ENCODE data around the gene SACM1L.

Gene SACM1L

DNA sequence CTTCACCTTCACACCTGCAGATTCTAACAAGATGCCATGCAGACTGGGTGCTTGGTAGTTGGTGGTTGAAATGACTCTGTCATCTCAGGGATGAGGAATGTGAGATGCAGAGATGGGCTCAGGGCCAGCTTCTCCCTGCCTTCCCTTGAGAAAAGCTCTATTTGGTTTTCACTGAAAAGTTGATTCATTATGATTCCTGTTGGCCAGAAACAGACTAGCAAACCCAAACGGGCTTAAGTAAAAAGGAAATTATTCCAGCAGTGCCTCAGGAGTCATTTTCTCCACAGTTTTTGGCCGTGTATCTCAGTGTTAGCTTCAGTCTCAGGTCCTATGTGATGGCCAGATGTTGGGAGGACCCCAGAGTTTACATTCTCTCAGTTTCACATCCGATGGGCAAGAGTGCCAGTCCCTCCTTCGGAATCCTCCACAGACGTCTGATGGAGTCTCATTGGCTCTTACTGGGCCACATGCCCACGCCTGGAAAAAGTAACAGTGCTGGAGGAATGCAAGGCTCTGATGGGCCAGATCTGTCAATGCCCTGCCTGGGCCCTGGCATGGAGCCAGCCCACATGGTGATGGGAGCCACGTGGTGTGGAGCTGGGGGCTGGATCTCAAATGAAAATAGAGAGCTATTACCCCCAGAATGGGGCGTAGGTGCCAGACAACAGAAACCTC is 22.3 kb upstream of the SACM1L start:
- H4K20me1 ChIP-seq (ENCODE audit: insufficient read depth, low read length, poor library complexity, severe bottlenecking): no peaks in the 10 kb centered on the region
- H3F3A ChIP-seq (ENCODE audit: low read depth): no peaks in the 10 kb centered on the region
- no peak overlapping the region for H3K4me2 ChIP-seq (ENCODE audit: low read depth, low read length, poor library complexity, severe bottlenecking)
- no peaks in the 10 kb centered on the region for H3K9me3 ChIP-seq (ENCODE audit: insufficient read depth, low read depth, low read length)
- no peak overlapping the region for H3K4me3 ChIP-seq (ENCODE audit: low read length, poor library complexity, severe bottlenecking)
- H3K36me3 ChIP-seq (ENCODE audit: insufficient read depth, low read length): peaks cover 63% of the 10 kb centered on the region
- no peaks in the 10 kb centered on the region for H3K4me1 ChIP-seq (ENCODE audit: insufficient read depth, low read length, poor library complexity, severe bottlenecking)
- H3K9ac ChIP-seq (ENCODE audit: low read depth, low read length, poor library complexity, severe bottlenecking): no peak overlapping the region
- no peaks in the 10 kb centered on the region for H3K27me3 ChIP-seq (ENCODE audit: insufficient read depth, low read length, poor library complexity, severe bottlenecking)
- peaks cover 14% of the 10 kb centered on the region; the same call in 1 of the 2 replicates for H3K79me2 ChIP-seq (ENCODE audit: insufficient read depth, low read length)
- H2AFZ ChIP-seq (ENCODE audit: low read length): no peak overlapping the region
- TF ChIP-seq, protein P1, sequence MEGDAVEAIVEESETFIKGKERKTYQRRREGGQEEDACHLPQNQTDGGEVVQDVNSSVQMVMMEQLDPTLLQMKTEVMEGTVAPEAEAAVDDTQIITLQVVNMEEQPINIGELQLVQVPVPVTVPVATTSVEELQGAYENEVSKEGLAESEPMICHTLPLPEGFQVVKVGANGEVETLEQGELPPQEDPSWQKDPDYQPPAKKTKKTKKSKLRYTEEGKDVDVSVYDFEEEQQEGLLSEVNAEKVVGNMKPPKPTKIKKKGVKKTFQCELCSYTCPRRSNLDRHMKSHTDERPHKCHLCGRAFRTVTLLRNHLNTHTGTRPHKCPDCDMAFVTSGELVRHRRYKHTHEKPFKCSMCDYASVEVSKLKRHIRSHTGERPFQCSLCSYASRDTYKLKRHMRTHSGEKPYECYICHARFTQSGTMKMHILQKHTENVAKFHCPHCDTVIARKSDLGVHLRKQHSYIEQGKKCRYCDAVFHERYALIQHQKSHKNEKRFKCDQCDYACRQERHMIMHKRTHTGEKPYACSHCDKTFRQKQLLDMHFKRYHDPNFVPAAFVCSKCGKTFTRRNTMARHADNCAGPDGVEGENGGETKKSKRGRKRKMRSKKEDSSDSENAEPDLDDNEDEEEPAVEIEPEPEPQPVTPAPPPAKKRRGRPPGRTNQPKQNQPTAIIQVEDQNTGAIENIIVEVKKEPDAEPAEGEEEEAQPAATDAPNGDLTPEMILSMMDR (conservative IDR thresholded peaks at IDR 0.05; ENCODE audit: low read length): no peak
- TF ChIP-seq EZH2phosphoT487 (IDR thresholded peaks at IDR 0.05; ENCODE audit: borderline replicate concordance): no peak
- H3K9me2 ChIP-seq (replicated peaks; ENCODE audit: low read depth, low read length): no peaks in the 10 kb centered on the region

DNA sequence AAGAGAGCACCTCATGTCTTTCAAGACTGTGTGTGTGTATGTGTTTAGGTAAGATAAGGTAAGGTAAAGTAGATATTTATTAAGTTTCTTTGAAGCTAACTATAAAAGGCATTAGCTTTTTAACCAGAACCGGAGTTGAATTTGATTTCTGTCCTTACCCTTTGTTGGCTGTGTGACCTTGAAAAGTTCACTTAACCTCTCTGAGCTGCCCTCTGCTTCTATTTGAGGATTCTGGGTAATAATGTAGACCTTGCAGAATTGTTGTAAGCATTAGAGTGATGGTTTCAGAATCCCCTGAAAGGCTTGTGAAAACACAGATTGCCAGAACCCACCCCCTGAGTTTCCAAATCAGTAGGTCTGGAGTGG is 21.6 kb upstream of the SACM1L start:
- TF ChIP-seq, protein P1 (conservative IDR thresholded peaks at IDR 0.05; ENCODE audit: low read length): no peak
- TF ChIP-seq EZH2phosphoT487 (IDR thresholded peaks at IDR 0.05; ENCODE audit: borderline replicate concordance): no peak
- H3K9ac ChIP-seq (ENCODE audit: low read depth, low read length, poor library complexity, severe bottlenecking): no peak overlapping the region
- peaks cover 14% of the 10 kb centered on the region; the same call in 1 of the 2 replicates for H3K79me2 ChIP-seq (ENCODE audit: insufficient read depth, low read length)
- H3K4me2 ChIP-seq (ENCODE audit: low read depth, low read length, poor library complexity, severe bottlenecking): no peak overlapping the region
- H2AFZ ChIP-seq (ENCODE audit: low read length): no peak overlapping the region
- no peaks in the 10 kb centered on the region for H4K20me1 ChIP-seq (ENCODE audit: insufficient read depth, low read length, poor library complexity, severe bottlenecking)
- no peak overlapping the region for H3K4me3 ChIP-seq (ENCODE audit: low read length, poor library complexity, severe bottlenecking)
- no peaks in the 10 kb centered on the region for H3F3A ChIP-seq (ENCODE audit: low read depth)
- H3K27me3 ChIP-seq (ENCODE audit: insufficient read depth, low read length, poor library complexity, severe bottlenecking): no peaks in the 10 kb centered on the region
- H3K36me3 ChIP-seq (ENCODE audit: insufficient read depth, low read length): peaks cover 68% of the 10 kb centered on the region
- H3K9me2 ChIP-seq (replicated peaks; ENCODE audit: low read depth, low read length): no peaks in the 10 kb centered on the region
- no peaks in the 10 kb centered on the region for H3K9me3 ChIP-seq (ENCODE audit: insufficient read depth, low read depth, low read length)
- no peaks in the 10 kb centered on the region for H3K4me1 ChIP-seq (ENCODE audit: insufficient read depth, low read length, poor library complexity, severe bottlenecking)

DNA sequence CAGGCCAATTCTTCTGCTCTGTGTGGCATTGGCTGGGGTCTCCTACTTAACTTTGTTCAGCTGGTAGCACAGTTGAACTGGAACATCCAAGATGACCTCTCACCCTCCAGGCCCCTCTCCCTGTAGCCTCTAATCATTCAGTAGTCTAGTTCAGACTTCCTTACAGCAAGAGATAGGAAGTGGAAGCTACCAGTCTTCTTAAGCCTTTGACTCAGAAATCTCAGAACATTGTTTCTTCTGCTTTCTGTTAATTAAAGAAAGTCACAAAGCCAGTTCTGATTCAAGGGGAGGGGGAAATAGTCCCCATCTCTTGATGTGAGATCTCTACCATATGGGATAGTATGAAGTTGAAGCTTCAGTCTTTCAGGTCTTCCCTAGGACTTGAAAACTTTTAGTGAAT is 18.8 kb upstream of the SACM1L start:
- Histone ChIP-seq H3K36me3 (ENCODE audit: insufficient read depth, low read length) (peaks cover 95% of the 10 kb centered on the region), H2AFZ (ENCODE audit: low read length) (no peak overlapping the region), H3K9me3 (ENCODE audit: insufficient read depth, low read depth, low read length) (no peaks in the 10 kb centered on the region), H3K4me3 (ENCODE audit: low read length, poor library complexity, severe bottlenecking) (no peak overlapping the region), H3K9me2 (replicated peaks; ENCODE audit: low read depth, low read length) (no peaks in the 10 kb centered on the region), H3K27me3 (ENCODE audit: insufficient read depth, low read length, poor library complexity, severe bottlenecking) (no peaks in the 10 kb centered on the region), H4K20me1 (ENCODE audit: insufficient read depth, low read length, poor library complexity, severe bottlenecking) (no peaks in the 10 kb centered on the region), H3K4me1 (ENCODE audit: insufficient read depth, low read length, poor library complexity, severe bottlenecking) (no peaks in the 10 kb centered on the region), H3K79me2 (ENCODE audit: insufficient read depth, low read length) (no peaks in the 10 kb centered on the region), H3K4me2 (ENCODE audit: low read depth, low read length, poor library complexity, severe bottlenecking) (no peak overlapping the region), H3K9ac (ENCODE audit: low read depth, low read length, poor library complexity, severe bottlenecking) (no peak overlapping the region), H3F3A (ENCODE audit: low read depth) (no peaks in the 10 kb centered on the region)
- TF ChIP-seq EZH2phosphoT487 (IDR thresholded peaks at IDR 0.05; ENCODE audit: borderline replicate concordance): no peak
- TF ChIP-seq, protein P1 (conservative IDR thresholded peaks at IDR 0.05; ENCODE audit: low read length): no peak
